Hepatocyte (in vitro differentiated cells): ENCODE results near the gene GLRA3. TPM values are rescaled to one million over a fixed set of nuclear protein-coding genes. Genes with fewer than 3 reads are reported as not detected.

Source experiments
- DNase-seq: peaks from one replicate; pipeline ENCODE4 v3.0.0-alpha.2; 2016; ENCODE audit warnings: low spot score
- H2AFZ ChIP-seq: fragments of 200-600 bp; sonication (generic); 2 replicates; pipeline ENCODE4 v1.6.0; 2016; ENCODE audit warnings: antibody characterized with exemption, mild to moderate bottlenecking
- H3K27ac ChIP-seq: fragments of 200-600 bp; sonication (generic); 2 replicates; pipeline ENCODE4 v1.5.1; 2016; ENCODE audit warnings: mild to moderate bottlenecking
- H3K27me3 ChIP-seq: fragments of 200-600 bp; sonication (generic); 2 replicates; pipeline ENCODE4 v1.6.1; 2016
- H3K36me3 ChIP-seq: fragments of 200-600 bp; sonication (generic); replicated peaks from 2 replicates; pipeline ENCODE4 v1.5.1; 2016; ENCODE audit warnings: low read depth; ENCODE audit not compliant: insufficient read depth
- H3K4me1 ChIP-seq: fragments of 200-600 bp; sonication (generic); 2 replicates; pipeline ENCODE4 v1.5.1; 2016; ENCODE audit warnings: mild to moderate bottlenecking, moderate library complexity; ENCODE audit not compliant: insufficient read depth
- H3K4me2 ChIP-seq: fragments of 200-600 bp; sonication (generic); 2 replicates; pipeline ENCODE4 v1.6.0; 2016
- H3K4me3 ChIP-seq: fragments of 200-600 bp; sonication (generic); 2 replicates; pipeline ENCODE4 v1.5.1; 2016; ENCODE audit warnings: mild to moderate bottlenecking
- H3K79me2 ChIP-seq: fragments of 200-600 bp; sonication (generic); 2 replicates; pipeline ENCODE4 v1.6.0; 2017; ENCODE audit warnings: mild to moderate bottlenecking
- H3K9me2 ChIP-seq: fragments of 200-600 bp; sonication (generic); replicated peaks from 2 replicates; pipeline ENCODE4 v1.6.0; 2017; ENCODE audit warnings: mild to moderate bottlenecking; ENCODE audit not compliant: insufficient read depth
- H3K9me3 ChIP-seq: fragments of 200-600 bp; sonication (generic); 2 replicates; pipeline ENCODE4 v1.5.1; 2016; ENCODE audit warnings: low read depth, mild to moderate bottlenecking
- H4K20me1 ChIP-seq: fragments of 200-600 bp; sonication (generic); 2 replicates; pipeline ENCODE4 v1.6.0; 2016; ENCODE audit warnings: mild to moderate bottlenecking; ENCODE audit not compliant: insufficient read depth, poor library complexity, severe bottlenecking
- EZH2 ChIP-seq: fragments of 200-600 bp; sonication (generic); IDR thresholded peaks from 2 replicates; pipeline ENCODE4 v1.6.1; 2016; ENCODE audit warnings: antibody characterized with exemption, mild to moderate bottlenecking, borderline replicate concordance
- EZH2phosphoT487 ChIP-seq: fragments of 200-600 bp; sonication (generic); IDR thresholded peaks from one replicate; pipeline ENCODE4 v1.6.1; 2018; ENCODE audit warnings: antibody characterized with exemption, mild to moderate bottlenecking, low read depth, moderate library complexity; ENCODE audit not compliant: unreplicated experiment, severe bottlenecking
- WGBS: methylation state at CpG from one replicate; pipeline ENCODE4 v1.1.6; 2016; ENCODE audit warnings: low lambda C conversion rate; ENCODE audit errors: missing lambda C conversion rate; 5-methylcytosine and 5-hydroxymethylcytosine counted together
- polyA plus RNA-seq: library from polyadenylated mRNA; unstranded; fragments of >200 nt; fragmentation: Nextera tagmentation; extraction: Ambion mirVana; gene quantifications from 2 replicates; pipeline ENCODE4 v1.2.1, GENCODE V29; 2016
- total RNA-seq: library from RNA; depleted of rRNA; stranded (reverse); fragments of >200 nt; gene quantifications from 2 replicates; pipeline ENCODE4 v1.2.3, GENCODE V29; 2014
- TF ChIP-seq, protein P1 (sequence below): fragments of 200-600 bp; sonication (generic); IDR thresholded peaks from 2 replicates; pipeline ENCODE4 v1.5.1; 2016; ENCODE audit warnings: antibody characterized with exemption, mild to moderate bottlenecking; ENCODE audit not compliant: poor library complexity

The GLRA3 gene
- total and polyA plus RNA-seq, 2 experiments from 2014 or later, result 0.10 TPM; not detected in 1

DNA sequence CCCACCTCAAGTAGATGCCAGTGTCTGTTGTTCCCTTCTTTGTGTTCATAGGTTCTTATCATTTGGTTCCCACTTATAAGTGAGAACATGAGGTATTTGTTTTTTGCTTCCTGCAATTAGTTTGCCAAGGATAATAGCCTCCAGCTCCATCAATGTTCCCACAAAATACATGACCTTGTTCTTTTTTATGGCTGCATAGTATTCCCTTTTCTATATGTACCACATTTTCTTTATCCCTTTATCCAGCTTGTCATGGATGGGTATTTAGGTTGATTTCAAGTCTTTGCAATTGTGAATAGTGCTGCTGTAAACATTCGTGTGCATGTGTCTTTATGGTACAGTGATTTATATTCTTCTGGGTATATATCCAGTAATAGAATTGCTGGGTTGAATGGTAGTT, 138.4 kb downstream of the GLRA3 start:
- no peaks in the 10 kb centered on the region for H3K4me1 ChIP-seq
- H3K79me2 ChIP-seq, result no peaks in the 10 kb centered on the region
- no peaks in the 10 kb centered on the region for H4K20me1 ChIP-seq
- no peak for DNase-seq
- WGBS, result 78% methylated on average over 1 of the region's 1 CpG
- peaks cover 13% of the 10 kb centered on the region for H3K9me3 ChIP-seq
- no peak overlapping the region for H2AFZ ChIP-seq
- no peak overlapping the region for H3K4me2 ChIP-seq
- H3K27ac ChIP-seq, result no peak overlapping the region
- no peak overlapping the region for H3K4me3 ChIP-seq
- H3K27me3 ChIP-seq, result no peaks in the 10 kb centered on the region
- no peaks in the 10 kb centered on the region for H3K9me2 ChIP-seq
- H3K36me3 ChIP-seq, result no peaks in the 10 kb centered on the region
- TF ChIP-seq EZH2, result no peak
- no peak for TF ChIP-seq EZH2phosphoT487
- TF ChIP-seq, protein P1, sequence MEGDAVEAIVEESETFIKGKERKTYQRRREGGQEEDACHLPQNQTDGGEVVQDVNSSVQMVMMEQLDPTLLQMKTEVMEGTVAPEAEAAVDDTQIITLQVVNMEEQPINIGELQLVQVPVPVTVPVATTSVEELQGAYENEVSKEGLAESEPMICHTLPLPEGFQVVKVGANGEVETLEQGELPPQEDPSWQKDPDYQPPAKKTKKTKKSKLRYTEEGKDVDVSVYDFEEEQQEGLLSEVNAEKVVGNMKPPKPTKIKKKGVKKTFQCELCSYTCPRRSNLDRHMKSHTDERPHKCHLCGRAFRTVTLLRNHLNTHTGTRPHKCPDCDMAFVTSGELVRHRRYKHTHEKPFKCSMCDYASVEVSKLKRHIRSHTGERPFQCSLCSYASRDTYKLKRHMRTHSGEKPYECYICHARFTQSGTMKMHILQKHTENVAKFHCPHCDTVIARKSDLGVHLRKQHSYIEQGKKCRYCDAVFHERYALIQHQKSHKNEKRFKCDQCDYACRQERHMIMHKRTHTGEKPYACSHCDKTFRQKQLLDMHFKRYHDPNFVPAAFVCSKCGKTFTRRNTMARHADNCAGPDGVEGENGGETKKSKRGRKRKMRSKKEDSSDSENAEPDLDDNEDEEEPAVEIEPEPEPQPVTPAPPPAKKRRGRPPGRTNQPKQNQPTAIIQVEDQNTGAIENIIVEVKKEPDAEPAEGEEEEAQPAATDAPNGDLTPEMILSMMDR, result no peak

DNA sequence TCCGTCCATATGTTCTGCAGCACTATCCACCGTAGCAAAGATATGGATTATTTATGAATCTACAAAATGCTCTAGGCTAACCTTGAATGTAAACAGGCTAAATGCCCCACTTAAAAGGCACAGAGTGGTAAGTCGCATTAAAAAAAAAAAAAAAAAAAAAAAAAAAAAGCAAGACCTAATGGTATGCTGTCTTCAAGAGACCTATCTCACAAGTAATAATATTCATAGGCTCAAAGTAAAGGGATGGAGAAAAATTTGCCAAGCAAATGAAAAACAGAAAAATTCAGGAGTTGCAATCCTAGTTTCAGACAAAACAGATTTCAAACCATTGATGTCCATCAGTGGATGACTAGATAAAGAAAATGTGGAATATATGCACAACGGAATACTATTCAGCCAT, 139.4 kb downstream of the GLRA3 start:
- no peak for TF ChIP-seq EZH2
- TF ChIP-seq, protein P1, result no peak
- TF ChIP-seq EZH2phosphoT487, result no peak
- no peaks in the 10 kb centered on the region for H3K79me2 ChIP-seq
- H3K27ac ChIP-seq, result no peak overlapping the region
- H2AFZ ChIP-seq, result no peak overlapping the region
- H3K4me2 ChIP-seq, result no peak overlapping the region
- no peak for DNase-seq
- H3K9me2 ChIP-seq, result no peaks in the 10 kb centered on the region
- H3K4me3 ChIP-seq, result no peak overlapping the region
- H3K4me1 ChIP-seq, result no peaks in the 10 kb centered on the region
- H4K20me1 ChIP-seq, result no peaks in the 10 kb centered on the region
- peaks cover 13% of the 10 kb centered on the region for H3K9me3 ChIP-seq
- no peaks in the 10 kb centered on the region for H3K36me3 ChIP-seq
- no peaks in the 10 kb centered on the region for H3K27me3 ChIP-seq
- WGBS, result 73% methylated on average over 4 of the region's 4 CpGs

DNA sequence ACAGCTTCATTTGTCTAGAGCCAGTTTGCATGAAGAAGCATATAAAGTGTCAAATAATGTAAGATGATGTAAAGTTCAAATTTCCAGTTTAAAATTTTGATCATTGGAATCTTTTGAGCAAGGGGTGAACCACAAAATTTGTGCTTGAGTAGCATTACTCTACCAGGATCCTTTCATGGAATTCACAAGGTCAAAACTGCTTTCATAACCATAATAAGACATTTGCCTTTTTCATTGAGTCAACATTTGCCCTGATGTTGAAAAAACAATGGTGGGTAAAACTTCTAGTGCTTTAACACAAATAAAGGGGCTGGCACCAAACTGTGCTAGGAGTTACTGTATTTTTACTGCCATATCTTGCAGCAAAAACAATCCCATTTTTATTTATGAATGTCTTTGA, 142.2 kb downstream of the GLRA3 start:
- Histone ChIP-seq H3K36me3 (no peaks in the 10 kb centered on the region), H3K27me3 (no peaks in the 10 kb centered on the region), H3K4me1 (no peaks in the 10 kb centered on the region), H3K9me2 (no peaks in the 10 kb centered on the region), H2AFZ (no peak overlapping the region), H3K9me3 (peaks cover 13% of the 10 kb centered on the region), H3K27ac (no peak overlapping the region), H4K20me1 (no peaks in the 10 kb centered on the region), H3K79me2 (no peaks in the 10 kb centered on the region), H3K4me3 (no peak overlapping the region), H3K4me2 (no peak overlapping the region)
- no peak for TF ChIP-seq EZH2
- TF ChIP-seq, protein P1, result no peak
- no peak for TF ChIP-seq EZH2phosphoT487
- DNase-seq, result no peak
